SU-DHL-6 (cell line): ENCODE data around the gene INO80C.

Source experiments
- EZH2phosphoT487 ChIP-seq: fragments of 200-600 bp; sonication (generic), shearing (Covaris generic); conservative IDR thresholded peaks from 2 replicates; pipeline ENCODE4 v1.6.1; 2018; ENCODE audit warnings: mild to moderate bottlenecking, antibody characterized with exemption, low read length, moderate library complexity, mixed read lengths
- TF ChIP-seq, protein P1 (sequence below): fragments of 200-600 bp; sonication (generic); IDR thresholded peaks from one replicate; pipeline ENCODE4 v1.5.1; 2017; ENCODE audit warnings: antibody characterized with exemption, mild to moderate bottlenecking, low read length, moderate library complexity; ENCODE audit not compliant: insufficient read depth, poor library complexity, severe bottlenecking

DNA sequence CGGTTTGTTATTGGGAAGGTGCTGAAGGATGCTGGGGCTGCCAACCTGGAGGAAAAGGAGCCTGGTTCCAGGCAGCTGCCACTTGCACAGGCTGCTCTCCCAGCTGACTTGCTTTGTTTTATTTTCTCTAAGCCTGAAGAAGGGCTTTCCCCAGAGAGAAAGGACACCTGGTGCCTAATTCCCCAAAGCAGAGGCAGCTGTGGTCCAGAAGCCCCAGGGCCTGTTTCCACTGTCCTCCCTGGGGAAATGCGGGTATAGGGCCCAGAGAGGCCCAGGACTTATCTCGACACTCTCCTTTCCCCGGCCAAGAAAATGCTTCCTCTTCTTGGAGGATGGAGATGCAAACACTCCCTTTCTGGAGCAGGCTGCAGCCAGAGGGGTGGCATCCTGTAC lies 30.1 kb downstream of the INO80C start:
- TF ChIP-seq, protein P1, sequence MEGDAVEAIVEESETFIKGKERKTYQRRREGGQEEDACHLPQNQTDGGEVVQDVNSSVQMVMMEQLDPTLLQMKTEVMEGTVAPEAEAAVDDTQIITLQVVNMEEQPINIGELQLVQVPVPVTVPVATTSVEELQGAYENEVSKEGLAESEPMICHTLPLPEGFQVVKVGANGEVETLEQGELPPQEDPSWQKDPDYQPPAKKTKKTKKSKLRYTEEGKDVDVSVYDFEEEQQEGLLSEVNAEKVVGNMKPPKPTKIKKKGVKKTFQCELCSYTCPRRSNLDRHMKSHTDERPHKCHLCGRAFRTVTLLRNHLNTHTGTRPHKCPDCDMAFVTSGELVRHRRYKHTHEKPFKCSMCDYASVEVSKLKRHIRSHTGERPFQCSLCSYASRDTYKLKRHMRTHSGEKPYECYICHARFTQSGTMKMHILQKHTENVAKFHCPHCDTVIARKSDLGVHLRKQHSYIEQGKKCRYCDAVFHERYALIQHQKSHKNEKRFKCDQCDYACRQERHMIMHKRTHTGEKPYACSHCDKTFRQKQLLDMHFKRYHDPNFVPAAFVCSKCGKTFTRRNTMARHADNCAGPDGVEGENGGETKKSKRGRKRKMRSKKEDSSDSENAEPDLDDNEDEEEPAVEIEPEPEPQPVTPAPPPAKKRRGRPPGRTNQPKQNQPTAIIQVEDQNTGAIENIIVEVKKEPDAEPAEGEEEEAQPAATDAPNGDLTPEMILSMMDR = no peak
- no peak for TF ChIP-seq EZH2phosphoT487
